ENCODE measurements around the gene RING1.

RING1 gene

DNA sequence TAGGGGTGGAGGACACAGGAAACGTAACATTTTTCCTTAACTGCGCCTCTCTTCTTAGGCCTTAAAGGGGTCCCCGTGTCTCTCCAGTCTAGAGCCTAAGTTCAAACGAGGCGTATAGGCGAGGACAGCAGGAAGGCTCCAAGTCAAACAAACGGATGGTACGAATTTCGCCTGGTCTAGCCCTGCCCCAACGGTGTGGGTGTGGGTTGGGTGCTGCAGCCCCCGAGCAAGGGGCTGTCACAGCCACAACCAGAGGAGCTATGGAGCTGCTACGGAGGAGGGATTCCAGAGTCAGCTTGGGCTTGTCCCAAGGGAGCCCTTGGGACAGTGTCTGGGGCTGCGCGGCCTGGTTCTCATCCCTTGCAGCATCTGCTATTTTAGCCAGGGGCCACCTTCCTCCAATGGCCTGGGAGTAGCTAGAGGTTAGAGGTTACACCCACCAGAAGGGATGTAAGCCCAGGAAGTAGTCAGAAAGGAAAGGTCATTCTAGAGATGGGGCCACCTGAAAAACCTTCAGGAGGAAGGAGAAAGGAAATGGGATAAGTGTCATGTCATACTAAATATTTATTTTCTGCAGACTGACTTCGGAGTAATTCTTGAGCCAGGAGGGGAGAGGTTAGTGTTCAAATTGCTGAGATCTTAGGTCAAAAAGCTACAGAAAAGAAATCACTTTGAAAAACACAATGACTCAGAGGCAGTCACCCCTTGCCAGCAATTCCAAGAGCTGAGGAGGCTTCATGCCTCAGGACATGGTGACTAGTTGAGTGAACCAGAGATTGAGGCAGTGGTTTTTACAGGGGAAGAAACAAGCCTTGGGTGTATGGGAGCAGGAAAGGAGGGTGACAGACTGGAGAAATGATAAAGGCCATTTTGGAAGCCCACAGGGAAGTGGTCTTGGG is 41.7 kb downstream of the RING1 start:
- no peak for DNase-seq

- DNase-seq = no peak
These were observed 42.4 kb downstream of the RING1 start for GRCh38 chr6:33250731-33251130.

- no peak for DNase-seq
These were observed 43.2 kb downstream of the RING1 start for GRCh38 chr6:33251395-33252012.

DNA sequence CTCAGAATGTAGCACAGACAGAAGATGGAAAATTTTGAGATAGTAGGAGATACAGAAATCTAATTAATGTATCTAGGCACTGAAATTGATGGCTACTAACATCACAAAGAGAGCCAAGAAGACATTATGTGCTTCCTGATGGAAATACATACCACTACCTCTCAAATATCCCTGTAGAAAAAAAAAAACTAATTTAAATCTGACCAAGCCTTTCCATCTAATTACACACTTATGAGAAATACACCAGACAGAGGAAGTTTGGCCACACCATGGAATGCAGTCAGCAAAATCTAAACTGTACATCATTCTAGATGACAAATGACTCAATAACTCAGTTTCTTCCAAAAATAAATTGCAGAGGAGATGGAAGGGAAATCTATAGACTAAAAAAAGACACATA is 44.5 kb downstream of the RING1 start:
- DNase-seq = no peak

- no peak for DNase-seq
These were observed 46.3 kb downstream of the RING1 start for GRCh38 chr6:33254591-33254990.

DNA sequence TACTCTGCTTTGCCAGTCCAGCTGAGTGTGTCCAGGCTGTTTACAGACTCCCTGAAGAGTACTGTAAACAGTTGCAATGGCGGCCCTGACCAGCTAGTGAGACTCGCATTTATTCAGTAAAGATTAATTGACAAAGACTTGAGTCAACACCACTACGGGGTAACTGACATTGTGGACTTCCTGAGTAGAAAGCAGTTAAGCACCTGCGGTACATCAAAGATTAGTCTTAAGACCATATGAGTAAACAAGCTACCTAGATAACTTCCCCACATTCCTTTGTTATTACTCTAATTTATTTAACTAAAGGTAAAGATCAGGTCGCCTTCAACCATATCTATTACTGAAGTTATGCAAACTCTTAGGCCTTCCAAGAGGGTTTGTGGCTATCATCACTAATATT is 50.7 kb downstream of the RING1 start:
- DNase-seq = no peak

Measured in NCI-H2171 (cell line).